HEK293 (cell line): ENCODE results near the gene PHF23.

ENCODE experiments used
- AEBP2 ChIP-seq: fragments of 450-650 bp; formaldehyde crosslinking; IDR thresholded peaks from 2 replicates; pipeline ENCODE4 v1.5.1; 2016; ENCODE audit warnings: missing biosample characterization, missing genetic modification characterization, borderline replicate concordance
- FEZF1 ChIP-seq: fragments of 450-650 bp; formaldehyde crosslinking; IDR thresholded peaks from 2 replicates; pipeline ENCODE4 v1.5.1; 2016; ENCODE audit warnings: missing biosample characterization, missing genetic modification characterization
- HOXC10 ChIP-seq: sonication (generic); formaldehyde crosslinking; IDR thresholded peaks from 2 replicates; pipeline ENCODE4 v1.8.1; 2023; ENCODE audit warnings: mild to moderate bottlenecking, missing genetic modification reagents
- KLF16 ChIP-seq: fragments of 450-650 bp; formaldehyde crosslinking; IDR thresholded peaks from 2 replicates; pipeline ENCODE4 v1.5.1; 2017; ENCODE audit warnings: missing biosample characterization, missing genetic modification characterization
- PRDM1 ChIP-seq: fragments of 450-650 bp; formaldehyde crosslinking; IDR thresholded peaks from 2 replicates; pipeline ENCODE4; 2016; ENCODE audit warnings: missing biosample characterization, missing genetic modification characterization
- SP3 ChIP-seq: fragments of 450-650 bp; formaldehyde crosslinking; IDR thresholded peaks from 2 replicates; pipeline ENCODE4 v1.5.1; 2016; ENCODE audit warnings: missing biosample characterization, missing genetic modification characterization
- TSHZ1 ChIP-seq: fragments of 450-650 bp; formaldehyde crosslinking; IDR thresholded peaks from 2 replicates; pipeline ENCODE4 v1.5.1; 2016; ENCODE audit warnings: missing biosample characterization, missing genetic modification characterization, borderline replicate concordance
- ZBTB20 ChIP-seq: fragments of 450-650 bp; formaldehyde crosslinking; IDR thresholded peaks from 2 replicates; pipeline ENCODE4 v1.5.1; 2016; ENCODE audit warnings: missing biosample characterization, missing genetic modification characterization
- ZIC2 ChIP-seq: fragments of 450-650 bp; formaldehyde crosslinking; IDR thresholded peaks from 2 replicates; pipeline ENCODE4 v1.5.1; 2016; ENCODE audit warnings: missing biosample characterization, missing genetic modification characterization
- ZNF10 ChIP-seq: fragments of 450-650 bp; formaldehyde crosslinking; IDR thresholded peaks from 2 replicates; pipeline ENCODE4 v1.5.1; 2017; ENCODE audit warnings: missing biosample characterization, missing genetic modification characterization
- ZNF112 ChIP-seq: fragments of 450-650 bp; formaldehyde crosslinking; IDR thresholded peaks from 2 replicates; pipeline ENCODE4 v1.5.0; 2017; ENCODE audit warnings: missing biosample characterization, missing genetic modification characterization
- ZNF140 ChIP-seq: fragments of 450-650 bp; formaldehyde crosslinking; IDR thresholded peaks from 2 replicates; pipeline ENCODE4 v1.5.1; 2016; ENCODE audit warnings: missing biosample characterization, missing genetic modification characterization
- ZNF366 ChIP-seq: fragments of 450-650 bp; formaldehyde crosslinking; conservative IDR thresholded peaks from 2 replicates; pipeline ENCODE4 v1.5.1; 2016; ENCODE audit warnings: missing biosample characterization, missing genetic modification characterization
- ZNF510 ChIP-seq: fragments of 450-650 bp; formaldehyde crosslinking; IDR thresholded peaks from 2 replicates; pipeline ENCODE4 v1.5.1; 2018; ENCODE audit warnings: mild to moderate bottlenecking, missing genetic modification characterization, missing biosample characterization; ENCODE audit not compliant: insufficient replicate concordance
- ZNF521 ChIP-seq: fragments of 450-650 bp; formaldehyde crosslinking; IDR thresholded peaks from 2 replicates; pipeline ENCODE4 v1.5.1; 2017; ENCODE audit warnings: missing biosample characterization, mild to moderate bottlenecking, missing genetic modification characterization
- ZNF555 ChIP-seq: fragments of 450-650 bp; formaldehyde crosslinking; conservative IDR thresholded peaks from 2 replicates; pipeline ENCODE4 v1.5.1; 2017; ENCODE audit warnings: missing biosample characterization, mild to moderate bottlenecking, missing genetic modification characterization, inconsistent platforms
- ZNF621 ChIP-seq: fragments of 450-650 bp; formaldehyde crosslinking; IDR thresholded peaks from 2 replicates; pipeline ENCODE4 v1.5.1; 2017; ENCODE audit warnings: missing biosample characterization, missing genetic modification characterization
- ZNF626 ChIP-seq: fragments of 450-650 bp; sonication (Bioruptor Pico); formaldehyde crosslinking; IDR thresholded peaks from 2 replicates; pipeline ENCODE4 v1.5.1; 2018; ENCODE audit warnings: missing biosample characterization, missing genetic modification characterization, inconsistent platforms
- ZNF658 ChIP-seq: fragments of 450-650 bp; formaldehyde crosslinking; IDR thresholded peaks from 2 replicates; pipeline ENCODE4; 2016; ENCODE audit warnings: missing biosample characterization, missing genetic modification characterization
- ZNF777 ChIP-seq: fragments of 450-650 bp; formaldehyde crosslinking; IDR thresholded peaks from 2 replicates; pipeline ENCODE4 v1.5.1; 2017; ENCODE audit warnings: missing biosample characterization, missing genetic modification characterization, borderline replicate concordance
- ZSCAN16 ChIP-seq: fragments of 450-650 bp; formaldehyde crosslinking; IDR thresholded peaks from 2 replicates; pipeline ENCODE4 v1.5.1; 2016; ENCODE audit warnings: missing biosample characterization, missing genetic modification characterization
- ZSCAN30 ChIP-seq: fragments of 450-650 bp; IDR thresholded peaks from 2 replicates; pipeline ENCODE4 v1.5.1; 2018; ENCODE audit warnings: missing biosample characterization, mild to moderate bottlenecking, missing genetic modification characterization, moderate library complexity
- TF ChIP-seq, protein P1 (sequence below): fragments of 450-650 bp; formaldehyde crosslinking; IDR thresholded peaks from 2 replicates; pipeline ENCODE4 v1.5.1; 2017; ENCODE audit warnings: missing biosample characterization, missing genetic modification characterization
- TF ChIP-seq, protein P2 (sequence below): fragments of 450-650 bp; formaldehyde crosslinking; IDR thresholded peaks from 2 replicates; pipeline ENCODE4 v1.5.1; 2016; ENCODE audit warnings: missing biosample characterization, missing genetic modification characterization
- TF ChIP-seq, protein P3 (sequence below): fragments of 450-650 bp; formaldehyde crosslinking; IDR thresholded peaks from 2 replicates; pipeline ENCODE4 v1.5.1; 2016; ENCODE audit warnings: missing biosample characterization, missing genetic modification characterization

The PHF23 gene

DNA sequence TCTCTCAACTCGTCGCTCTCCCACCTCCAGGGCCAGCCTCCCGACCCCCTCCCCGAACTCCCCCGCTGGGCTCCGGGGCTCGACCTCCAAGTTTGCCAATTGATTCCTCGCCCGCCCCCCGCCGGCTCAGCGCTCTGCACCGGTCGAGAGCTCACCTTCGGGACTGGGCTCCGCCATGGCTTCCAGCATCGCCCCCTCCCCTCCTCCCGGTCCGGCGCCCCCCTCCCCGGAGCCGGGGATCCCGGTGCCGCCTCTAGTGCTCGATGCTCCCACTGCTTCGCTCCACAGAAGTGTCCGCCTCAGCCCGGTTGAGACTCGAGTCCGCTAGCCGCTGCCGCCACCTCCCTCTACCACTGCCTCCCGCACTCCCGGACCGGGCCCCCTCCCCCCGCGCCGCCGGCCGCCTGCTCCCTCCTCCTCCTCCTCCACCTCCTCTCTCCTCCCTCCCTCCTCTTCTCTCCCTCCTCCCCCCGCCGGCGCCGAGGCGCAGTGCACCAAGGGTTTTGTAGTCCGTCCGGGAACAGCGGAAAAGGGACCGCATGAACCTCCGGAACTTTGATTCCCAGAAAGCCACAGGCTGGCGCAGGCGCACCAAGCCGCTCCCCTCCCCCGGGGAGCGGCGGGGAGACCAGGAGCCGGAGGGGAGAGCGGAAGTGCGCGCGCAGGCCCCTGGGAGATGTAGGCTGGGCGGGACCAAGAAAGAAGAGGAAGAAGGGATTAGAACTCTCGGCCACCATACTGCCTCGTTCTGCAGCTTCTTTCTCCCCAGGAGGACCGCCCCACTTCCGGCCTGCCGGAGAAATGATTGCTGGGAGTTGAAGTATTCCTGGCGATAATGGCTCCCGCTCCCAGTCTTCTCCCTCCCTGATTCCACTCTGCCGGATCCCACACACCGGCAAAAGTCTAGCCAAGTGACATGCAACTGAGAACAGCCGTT, at the start of gene PHF23 (continued):
- TF ChIP-seq KLF16 (0 out of 2 replicates have a peak, but pooled peaks have one; percentile 22), SP3 (tag by site-specific recombination) (peak; percentile 98), ZSCAN16 (tag by site-specific recombination) (no peak), AEBP2 (tag by site-specific recombination) (no peak), ZNF521 (no peak), ZNF777 (tag by site-specific recombination) (0 out of 2 replicates have a peak, but pooled peaks have one; percentile 4), ZNF140 (tag by site-specific recombination) (no peak), ZBTB20 (tag by site-specific recombination) (peak; percentile 65; the same call in 1 of the 2 replicates), TSHZ1 (tag by site-specific recombination) (no peak), ZNF658 (tag by site-specific recombination) (no peak), ZNF366 (tag by site-specific recombination) (peak; percentile 100), ZIC2 (tag by site-specific recombination) (peak; percentile 54), ZNF10 (no peak), ZNF510 (tag by site-specific recombination) (no peak), FEZF1 (tag by site-specific recombination) (no peak), ZNF555 (no peak), HOXC10 (no peak), ZNF621 (tag by site-specific recombination) (no peak), ZSCAN30 (peak; percentile 5; the same call in 1 of the 2 replicates), PRDM1 (tag by site-specific recombination) (no peak), ZNF626 (no peak), ZNF112 (tag by site-specific recombination) (no peak)
- TF ChIP-seq, protein P1, sequence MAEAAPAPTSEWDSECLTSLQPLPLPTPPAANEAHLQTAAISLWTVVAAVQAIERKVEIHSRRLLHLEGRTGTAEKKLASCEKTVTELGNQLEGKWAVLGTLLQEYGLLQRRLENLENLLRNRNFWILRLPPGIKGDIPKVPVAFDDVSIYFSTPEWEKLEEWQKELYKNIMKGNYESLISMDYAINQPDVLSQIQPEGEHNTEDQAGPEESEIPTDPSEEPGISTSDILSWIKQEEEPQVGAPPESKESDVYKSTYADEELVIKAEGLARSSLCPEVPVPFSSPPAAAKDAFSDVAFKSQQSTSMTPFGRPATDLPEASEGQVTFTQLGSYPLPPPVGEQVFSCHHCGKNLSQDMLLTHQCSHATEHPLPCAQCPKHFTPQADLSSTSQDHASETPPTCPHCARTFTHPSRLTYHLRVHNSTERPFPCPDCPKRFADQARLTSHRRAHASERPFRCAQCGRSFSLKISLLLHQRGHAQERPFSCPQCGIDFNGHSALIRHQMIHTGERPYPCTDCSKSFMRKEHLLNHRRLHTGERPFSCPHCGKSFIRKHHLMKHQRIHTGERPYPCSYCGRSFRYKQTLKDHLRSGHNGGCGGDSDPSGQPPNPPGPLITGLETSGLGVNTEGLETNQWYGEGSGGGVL (tag by site-specific recombination), result peak; percentile 100
- TF ChIP-seq, protein P2, sequence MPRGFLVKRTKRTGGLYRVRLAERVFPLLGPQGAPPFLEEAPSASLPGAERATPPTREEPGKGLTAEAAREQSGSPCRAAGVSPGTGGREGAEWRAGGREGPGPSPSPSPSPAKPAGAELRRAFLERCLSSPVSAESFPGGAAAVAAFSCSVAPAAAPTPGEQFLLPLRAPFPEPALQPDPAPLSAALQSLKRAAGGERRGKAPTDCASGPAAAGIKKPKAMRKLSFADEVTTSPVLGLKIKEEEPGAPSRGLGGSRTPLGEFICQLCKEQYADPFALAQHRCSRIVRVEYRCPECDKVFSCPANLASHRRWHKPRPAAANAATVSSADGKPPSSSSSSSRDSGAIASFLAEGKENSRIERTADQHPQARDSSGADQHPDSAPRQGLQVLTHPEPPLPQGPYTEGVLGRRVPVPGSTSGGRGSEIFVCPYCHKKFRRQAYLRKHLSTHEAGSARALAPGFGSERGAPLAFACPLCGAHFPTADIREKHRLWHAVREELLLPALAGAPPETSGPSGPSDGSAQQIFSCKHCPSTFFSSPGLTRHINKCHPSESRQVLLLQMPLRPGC (tag by site-specific recombination), result no peak; the same call in 1 of the 2 replicates
- TF ChIP-seq, protein P3, sequence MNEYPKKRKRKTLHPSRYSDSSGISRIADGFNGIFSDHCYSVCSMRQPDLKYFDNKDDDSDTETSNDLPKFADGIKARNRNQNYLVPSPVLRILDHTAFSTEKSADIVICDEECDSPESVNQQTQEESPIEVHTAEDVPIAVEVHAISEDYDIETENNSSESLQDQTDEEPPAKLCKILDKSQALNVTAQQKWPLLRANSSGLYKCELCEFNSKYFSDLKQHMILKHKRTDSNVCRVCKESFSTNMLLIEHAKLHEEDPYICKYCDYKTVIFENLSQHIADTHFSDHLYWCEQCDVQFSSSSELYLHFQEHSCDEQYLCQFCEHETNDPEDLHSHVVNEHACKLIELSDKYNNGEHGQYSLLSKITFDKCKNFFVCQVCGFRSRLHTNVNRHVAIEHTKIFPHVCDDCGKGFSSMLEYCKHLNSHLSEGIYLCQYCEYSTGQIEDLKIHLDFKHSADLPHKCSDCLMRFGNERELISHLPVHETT (tag by site-specific recombination), result peak; percentile 12
